Activated naive CD4-positive, alpha-beta T cell treated with anti-CD3 and anti-CD28 coated beads, Interleukin-2, amount 50 U/mL, for 16 hours (primary cell): ENCODE results near the gene ANXA2.
"Not testable (repeated sequence)": the region's sequence is repeated elsewhere in the genome, so short reads cannot be mapped to it uniquely, and the experiment has no call there.

Experiments
- DNase-seq: peaks from one replicate; pipeline ENCODE4 v3.0.0-alpha.2; 2020

ANXA2 gene

DNA sequence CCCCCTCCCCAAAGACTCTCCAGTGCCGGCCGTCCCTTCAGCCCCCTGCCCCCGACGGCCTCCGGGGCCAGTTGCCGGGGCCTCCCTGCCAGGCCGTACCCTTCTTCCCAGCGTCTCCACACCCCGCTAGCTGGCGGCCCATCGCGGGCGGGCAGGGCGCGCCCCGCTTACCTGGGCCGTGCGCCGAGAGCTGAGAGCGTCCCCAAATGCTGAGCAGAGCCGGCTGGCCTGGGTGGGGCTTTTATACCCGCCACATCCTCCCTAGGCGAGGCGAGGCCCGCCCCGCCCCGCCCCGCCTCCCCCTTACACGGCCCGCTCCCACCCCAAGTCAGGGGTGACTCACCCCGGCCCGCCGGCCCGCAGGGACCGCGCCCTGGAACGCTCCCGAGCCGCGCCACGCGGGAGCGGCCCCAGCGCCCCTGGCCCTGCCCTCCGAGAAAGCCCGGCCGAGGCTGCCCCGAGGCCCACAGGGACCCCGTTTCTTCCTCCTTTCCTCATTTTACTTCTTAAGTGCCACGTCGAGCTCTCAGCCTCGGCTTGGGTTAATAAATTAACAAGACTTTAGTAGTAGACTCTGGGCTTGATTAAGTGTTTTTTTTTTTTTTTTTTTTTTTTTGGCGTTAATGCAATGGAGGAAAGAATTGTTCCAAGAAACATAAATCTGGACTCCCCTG lies at the start of gene ANXA2:
Gene ANXA2 (minus strand): TSS at position 215 of the 674 bp plus-strand sequence. CDS start 11,911 bp downstream, outside the sequence.
- peak; percentile 74 for DNase-seq

DNA sequence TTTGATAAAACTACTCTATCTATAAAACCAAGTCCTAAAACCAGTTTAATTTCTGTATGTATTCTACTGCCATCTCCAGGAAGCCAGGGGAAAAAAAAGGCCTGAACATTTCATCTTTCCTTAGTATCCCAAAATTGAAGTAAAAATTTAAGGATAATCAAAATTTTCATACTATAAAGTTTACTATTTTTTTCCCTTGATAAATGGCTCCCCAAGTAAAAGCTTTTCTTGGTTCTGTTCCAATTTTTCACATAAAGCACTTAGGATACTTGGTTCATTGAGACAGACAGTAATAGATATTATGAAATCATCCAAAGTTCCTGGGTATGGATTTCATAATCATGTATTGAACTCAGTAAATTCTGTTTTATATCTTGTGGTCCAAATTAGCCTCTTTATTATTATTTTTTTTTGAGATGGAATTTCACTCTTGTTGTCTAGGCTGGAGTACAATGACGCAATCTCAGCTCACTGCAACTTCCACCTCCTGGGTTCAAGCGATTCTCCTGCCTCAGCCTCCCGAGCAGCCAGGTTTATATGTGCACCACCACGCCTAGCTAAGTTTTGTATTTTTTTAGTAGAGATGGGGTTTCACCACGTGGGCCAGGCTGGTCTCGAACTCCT lies 46.6 kb upstream of the ANXA2 start:
- DNase-seq, result no peak

DNA sequence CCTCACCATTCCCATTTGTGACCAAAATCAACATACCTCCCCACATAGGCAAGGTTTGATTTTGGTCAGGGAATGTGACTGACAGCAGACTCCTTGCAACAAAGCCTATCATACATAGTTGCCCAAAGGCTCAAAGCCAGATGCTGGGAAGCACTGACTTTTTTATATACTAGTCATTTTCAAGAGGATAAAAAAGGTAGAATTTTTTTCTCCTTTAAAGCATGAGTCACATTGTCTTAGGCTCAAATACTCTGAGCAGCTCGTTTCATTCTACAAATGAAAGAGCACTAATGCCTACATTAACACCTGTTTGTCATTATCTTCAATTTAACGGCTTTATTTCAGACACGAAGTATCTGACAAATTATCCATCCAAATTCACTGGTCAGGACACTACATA lies 45.0 kb upstream of the ANXA2 start:
- no peak for DNase-seq

DNA sequence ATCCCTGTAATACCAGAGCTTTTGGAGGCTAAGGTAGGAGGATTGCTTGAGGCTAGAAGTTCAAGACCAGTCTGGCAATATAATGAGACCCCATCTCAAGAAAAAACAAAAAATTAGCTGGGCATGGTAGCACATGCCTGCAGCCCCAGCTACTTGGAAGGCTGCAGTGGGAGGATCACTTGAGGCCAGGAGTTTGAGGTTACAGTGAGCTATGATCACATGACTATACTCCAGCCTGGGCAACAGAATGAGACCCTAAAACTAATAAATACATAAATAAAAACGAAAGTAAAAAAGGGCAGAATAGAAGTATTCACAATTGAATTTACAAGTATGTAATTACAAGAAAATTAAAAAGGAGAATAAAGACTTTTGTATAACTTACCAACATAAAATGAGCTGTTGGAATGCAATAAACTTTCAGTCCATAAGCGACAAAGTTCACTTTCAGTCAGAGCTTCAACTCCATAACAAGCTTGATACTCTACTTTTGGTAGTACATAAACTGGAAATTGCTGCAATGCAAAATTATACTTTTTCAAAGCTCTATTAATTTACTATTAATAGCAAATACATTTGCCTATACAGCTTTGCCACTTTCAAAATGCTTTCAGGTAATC lies 44.4 kb upstream of the ANXA2 start:
- DNase-seq, result no peak

DNA sequence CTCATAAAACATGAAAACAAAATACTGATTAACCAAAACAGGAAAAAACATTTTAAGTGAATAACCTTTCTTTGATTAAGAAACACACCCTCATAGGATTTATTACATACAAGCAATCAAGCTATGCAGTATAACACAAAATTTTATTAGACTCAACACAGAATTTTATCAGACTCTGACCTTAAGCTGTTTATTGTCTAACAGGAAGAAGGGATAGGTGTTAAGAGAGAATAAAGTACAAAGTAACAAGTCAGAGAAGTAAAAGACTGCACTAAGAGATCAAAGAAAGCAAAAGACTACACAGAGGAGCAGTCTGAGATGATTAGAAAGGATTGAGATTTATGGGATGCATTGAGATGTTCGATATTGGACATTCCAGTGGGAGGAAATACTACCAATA lies 43.5 kb upstream of the ANXA2 start:
- DNase-seq, result no peak

DNA sequence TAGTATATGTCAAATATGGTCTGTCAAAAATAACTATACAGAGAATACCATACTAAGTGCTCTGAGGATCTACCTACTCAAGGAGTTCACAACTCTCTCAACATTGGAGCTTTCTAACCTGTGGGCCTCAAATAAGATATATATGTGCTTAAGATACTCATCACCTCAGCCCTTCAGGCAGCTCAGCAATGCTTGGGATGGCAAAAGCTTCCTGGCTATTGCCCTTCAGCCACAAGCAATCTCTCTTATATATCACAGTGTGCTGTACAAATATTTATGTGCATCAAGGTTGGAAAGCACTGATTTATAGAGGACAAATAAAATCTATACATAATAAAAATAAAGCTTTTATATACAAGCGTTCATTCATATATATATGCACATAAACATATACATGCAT lies 40.9 kb upstream of the ANXA2 start:
- no peak for DNase-seq

DNA sequence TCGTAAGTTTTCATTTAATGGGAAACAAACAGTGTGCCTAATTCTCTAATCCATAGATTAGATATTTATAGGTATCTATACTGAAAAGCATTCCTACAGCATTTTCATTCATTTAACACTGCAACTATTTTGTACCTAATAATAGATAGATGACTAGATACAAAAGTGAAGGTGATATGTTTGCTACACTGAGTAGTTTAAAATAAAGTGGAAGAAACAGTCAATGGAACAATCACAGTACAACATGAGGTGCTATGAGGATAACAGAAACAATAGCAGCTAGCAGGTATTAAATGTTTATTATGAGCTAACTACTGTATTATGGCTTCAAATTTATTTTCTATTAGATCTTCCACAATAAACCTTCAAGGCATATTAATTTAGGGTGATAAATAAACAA lies 31.1 kb upstream of the ANXA2 start:
- DNase-seq, result no peak

DNA sequence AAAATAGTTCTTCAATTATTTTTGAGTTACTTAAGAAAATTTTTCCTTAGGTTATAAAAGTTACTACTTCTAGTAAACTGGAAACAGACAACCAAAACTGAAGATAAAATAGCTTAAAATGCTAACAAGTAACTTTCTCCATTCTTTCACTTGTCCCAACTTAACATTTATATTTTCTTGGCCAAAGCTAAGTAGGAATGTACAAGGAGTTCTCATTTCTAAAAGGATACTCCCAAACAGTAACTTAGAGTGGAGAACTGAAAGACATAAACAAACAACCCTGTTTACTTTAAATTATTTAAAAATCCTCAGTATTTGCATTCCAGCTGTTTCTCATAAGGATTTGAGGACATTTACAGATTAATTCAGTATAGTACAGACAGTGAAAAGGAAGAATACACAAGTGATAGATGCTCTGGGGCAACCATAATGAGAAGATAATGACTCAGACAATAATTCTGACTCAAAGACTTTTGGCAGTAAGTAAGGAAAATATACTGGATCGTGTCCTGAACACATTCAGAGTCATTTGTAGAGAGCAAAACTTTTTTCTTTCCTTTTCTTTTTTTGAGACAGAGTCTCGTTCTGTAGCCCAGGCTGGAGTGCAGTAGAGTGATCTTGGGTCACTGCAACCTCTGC lies 29.2 kb upstream of the ANXA2 start:
- no peak for DNase-seq

DNA sequence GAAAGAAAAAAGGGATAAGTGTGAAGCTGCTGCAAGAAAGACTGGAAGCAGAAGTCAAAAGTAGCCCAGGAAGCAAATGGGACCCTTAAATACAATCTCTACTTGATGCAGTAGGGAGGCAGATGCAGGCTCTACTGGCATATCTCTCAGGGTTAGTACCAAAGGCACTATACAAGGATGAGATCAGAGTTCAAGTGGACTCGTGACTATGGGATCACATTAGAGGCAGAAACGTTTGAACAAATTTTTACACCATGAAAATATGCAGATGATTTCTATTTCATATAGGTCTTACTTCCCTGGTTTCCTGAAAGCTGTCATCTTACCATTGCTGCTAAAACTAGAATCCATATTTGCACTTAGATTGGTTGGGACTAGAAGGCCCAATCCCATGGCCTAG lies 27.7 kb upstream of the ANXA2 start:
- DNase-seq, result no peak

DNA sequence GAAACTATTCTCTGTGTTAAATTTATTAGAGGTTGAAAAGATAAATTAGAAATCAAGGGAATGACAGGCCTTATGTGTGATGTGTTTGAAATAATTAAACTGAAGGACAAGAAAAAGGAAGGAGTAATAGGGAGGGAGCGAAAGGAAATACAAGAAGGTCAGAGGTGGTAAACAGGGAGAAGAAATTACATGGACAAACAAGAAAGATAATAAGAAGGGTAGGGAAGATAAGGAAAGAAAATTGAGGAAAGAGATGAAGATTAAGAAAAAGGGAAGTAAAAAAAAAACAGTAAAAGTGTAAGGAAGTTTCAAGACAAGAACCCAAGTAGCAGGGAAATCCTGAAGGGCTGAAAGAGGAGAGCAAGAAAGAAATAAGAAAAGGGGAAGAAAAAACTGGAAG lies 26.2 kb upstream of the ANXA2 start:
- DNase-seq, result no peak

DNA sequence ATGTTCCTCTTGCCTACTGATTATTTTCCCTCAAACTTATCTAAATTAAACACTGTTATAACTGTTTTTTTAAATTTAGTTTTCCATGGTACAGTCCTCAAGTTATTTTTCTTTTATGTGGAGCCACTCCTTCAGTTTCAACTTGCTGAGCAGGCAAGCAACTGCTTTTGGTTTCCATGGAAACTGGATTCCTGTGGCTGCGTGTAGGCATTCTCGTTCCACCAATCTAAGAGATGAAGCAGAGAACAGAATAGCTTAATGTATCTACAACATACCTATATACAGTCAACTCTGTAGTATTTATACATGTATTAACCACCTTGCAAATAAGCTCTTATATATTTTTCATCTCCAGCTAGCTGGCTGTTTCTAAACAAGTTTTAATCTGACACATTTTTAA lies 25.8 kb upstream of the ANXA2 start:
- DNase-seq, result no peak

DNA sequence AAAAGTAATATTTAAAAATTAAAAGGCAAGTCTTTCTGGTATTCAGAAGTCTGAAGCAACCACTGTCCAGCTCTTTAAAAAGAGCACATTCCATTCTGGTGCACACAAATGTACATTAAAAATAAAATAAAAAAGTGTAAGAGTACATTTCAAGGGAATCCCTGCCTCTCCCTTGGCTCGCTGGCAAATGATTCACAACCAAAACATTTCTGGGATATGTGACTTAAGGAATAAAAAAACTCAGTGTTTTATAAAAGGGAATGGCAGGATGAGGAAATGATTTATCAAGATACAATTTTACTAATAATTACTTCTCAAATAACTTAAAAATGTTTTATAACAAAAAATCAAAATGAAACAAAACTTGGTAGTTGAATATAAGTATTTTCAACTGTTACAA lies 23.8 kb upstream of the ANXA2 start:
- no peak for DNase-seq

DNA sequence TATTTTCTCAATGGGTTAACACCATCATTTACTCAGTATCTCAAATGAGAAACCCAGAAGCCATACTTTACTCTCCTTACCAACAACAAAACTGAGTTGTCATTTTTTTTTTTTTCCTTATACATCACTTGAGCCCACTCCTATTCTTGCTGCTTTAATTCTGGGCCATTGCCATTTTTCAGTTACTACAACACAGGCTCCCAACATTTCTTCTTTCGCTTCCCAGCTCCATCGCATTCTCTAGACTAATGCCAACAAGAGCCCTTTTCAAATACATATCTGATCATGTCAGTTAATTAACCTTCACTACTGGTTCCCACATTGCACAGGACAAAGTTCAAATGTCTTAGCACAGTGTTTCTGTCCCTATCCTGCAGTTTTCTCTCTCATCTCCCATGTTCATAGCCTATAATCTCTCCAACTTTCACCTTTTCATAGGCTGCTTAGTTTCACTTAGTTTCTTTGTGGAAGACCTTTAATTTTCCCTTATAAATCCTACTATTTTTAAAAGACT lies 22.5 kb upstream of the ANXA2 start:
- DNase-seq, result no peak

DNA sequence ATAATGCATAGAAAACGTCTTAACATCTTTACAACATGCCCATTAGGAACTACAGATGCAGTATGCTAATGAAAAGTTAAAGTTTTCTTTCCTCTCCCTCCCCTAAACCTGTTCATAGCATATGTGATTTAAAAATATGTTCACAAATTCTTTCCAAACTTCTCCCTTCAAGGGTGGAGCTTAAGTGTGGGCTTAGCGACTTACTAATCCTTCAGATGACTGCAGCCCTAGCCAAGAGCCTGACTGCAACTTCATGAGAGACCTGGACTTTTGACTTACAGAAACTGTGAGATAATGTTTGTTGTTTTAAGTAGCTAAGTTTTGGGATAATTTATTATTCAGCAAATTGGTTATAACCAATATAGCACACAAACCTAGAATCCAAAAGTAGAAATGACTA lies 22.0 kb upstream of the ANXA2 start:
- DNase-seq, result no peak

DNA sequence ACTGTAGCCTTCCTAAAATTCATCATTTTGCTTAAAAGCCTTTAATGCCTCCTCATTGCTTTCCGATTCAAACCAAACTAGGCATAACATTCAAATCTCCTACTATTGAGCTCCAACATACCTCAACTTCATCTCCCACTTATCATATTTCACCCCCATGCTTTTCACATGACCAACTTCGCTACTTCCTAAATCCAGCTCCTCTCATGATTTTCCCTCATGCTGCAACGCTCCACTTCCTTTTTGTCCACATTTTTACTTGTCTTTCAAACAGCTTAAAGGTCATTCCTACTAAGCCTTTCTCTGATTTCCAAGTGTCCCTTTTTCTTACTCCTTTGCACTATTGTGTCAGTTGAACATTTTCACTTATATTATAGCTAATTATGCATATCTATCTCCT lies 20.3 kb upstream of the ANXA2 start:
- no peak for DNase-seq

DNA sequence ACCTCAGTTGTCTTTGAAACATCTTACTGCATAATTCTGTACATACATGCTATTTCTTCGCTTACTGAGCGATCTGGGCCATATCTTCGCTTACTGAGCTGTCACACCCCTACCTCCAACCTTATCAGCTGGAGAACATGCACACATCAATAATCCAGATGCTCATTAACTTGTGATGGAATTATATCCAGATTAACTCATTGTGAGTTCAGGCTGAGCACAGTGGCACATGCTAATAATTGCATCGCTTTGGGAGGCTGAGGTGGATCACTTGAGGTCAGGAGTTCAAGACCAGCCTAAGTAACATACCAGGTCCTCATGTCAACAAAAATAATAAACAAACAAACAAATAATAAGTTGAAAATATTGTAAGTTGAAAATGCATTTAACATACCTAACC lies 19.3 kb upstream of the ANXA2 start:
- no peak for DNase-seq

DNA sequence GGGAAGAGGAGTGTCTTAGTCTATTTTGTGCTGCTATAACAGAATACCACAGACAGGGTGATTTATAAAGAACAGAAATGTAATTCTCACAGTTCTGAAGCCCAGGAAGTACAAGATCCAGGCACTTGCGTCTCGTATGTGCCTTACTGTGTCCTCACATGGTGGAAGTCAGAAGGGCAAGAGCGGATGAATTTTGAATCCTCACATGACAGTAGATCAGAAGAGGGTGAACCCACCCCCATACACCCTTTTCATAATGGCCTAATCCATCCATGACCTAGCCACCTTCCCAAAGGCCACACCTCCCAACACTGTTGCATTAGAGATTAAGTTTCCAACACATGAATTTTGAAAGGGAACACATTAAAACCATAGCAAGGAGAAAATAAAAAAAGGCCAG lies 18.7 kb upstream of the ANXA2 start:
- DNase-seq, result no peak

DNA sequence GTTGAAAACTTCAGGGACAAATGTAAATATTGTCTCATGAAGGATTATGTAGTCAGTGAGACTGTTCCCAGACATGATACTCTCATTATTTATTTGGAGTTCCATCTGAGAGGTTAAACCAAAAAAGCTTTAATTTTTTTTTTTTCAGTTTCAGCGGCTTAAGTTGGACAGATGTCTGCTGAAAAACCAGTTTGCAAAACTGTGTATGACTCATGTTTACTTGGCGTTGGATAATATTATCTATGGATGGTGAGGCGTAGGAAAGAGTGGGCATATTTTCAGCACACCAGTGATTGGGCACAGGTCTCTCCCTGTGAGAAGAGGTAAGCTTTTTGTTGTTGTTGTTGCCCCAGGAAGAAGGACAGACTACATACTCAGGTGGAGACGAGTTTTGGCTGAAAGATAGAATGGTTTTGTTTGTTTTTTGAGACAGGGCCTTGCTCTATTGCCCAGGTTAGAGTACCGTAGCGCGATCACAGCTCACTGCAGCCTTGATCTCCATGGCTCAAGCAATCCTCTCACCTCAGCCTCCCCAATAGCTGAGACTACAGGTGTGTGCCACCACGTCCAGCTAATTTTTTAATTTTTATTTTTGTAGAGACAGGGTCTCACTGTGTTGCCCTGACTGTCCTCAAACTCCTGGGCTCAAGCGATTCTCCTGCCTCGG lies 16.4 kb upstream of the ANXA2 start:
- DNase-seq, result no peak

DNA sequence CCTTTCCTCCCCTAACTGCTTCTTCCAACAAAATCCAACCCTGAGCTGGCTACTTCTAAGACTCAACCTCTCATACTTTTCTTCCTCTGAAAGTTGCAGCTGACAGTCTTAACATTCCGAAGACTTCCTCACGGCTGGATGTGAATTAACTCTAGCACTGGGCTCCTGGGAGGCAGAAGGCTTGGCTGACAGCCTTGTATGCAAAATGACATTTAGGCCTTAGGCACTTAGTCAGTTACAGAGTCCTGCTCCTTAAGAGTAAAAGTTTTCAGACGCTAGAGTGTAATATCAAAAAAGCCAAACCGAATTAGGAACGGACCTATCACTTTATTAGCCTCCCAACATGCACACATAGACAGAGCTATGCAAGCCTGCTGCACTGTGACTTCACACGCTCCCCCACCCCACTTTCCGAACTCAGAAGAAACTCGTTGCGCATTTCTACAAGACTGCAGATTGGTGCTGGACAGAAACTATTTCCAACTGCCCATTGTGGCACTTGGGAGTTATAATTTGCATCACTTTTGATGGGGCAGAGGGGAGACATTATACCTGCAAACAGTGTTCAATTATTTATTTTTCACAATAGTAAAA lies 15.5 kb upstream of the ANXA2 start:
- DNase-seq, result no peak

DNA sequence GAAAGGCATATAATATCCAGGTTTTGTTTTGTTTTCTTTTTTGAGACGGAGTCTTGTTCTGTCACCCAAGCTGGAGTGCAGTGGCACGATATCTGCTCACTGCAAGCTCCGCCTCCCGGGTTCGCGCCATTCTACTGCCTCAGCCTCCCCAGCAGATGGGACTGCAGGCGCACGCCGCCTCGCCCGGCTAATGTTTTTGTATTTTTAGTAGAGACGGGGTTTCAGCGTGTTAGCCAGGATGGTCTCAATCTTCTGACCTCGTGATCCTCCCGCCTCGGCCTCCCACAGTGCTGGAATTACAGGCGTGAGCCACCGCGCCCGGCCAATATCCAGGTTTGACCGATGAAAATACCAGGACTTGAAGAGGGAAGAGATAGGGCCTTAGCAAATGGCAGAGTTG lies 15.0 kb upstream of the ANXA2 start:
- DNase-seq, result not testable (repeated sequence)

DNA sequence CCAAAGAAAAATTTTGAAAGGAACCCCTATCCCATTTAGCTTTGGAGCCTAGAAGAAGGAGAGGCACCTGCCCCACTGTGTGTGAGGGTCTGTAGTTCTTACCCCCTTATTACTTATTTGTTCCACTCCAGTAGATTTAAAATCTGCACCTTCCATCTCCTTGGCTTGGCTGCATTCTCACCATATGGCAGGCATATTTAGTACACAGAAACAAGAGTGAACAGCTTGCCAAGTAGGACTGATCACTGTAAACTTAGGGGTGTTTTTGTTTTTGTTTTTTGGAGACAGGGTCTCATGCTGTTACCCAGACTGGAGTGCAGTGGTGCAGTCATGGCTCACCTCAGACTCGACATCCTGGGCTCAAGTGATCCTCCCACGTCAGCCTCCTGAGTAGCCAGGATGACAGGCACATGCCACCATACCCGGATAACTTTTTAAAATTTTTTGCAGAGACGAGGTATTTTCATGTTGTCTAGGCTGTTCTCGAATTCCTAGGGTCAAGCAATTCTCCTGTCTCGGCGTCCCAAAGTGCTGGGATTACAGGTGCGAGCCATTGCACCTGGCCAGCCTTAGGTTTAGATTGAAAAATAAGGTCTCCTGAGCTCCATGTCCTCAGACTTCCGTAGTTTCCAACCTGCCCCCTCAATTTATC lies 14.1 kb upstream of the ANXA2 start:
- DNase-seq, result no peak

DNA sequence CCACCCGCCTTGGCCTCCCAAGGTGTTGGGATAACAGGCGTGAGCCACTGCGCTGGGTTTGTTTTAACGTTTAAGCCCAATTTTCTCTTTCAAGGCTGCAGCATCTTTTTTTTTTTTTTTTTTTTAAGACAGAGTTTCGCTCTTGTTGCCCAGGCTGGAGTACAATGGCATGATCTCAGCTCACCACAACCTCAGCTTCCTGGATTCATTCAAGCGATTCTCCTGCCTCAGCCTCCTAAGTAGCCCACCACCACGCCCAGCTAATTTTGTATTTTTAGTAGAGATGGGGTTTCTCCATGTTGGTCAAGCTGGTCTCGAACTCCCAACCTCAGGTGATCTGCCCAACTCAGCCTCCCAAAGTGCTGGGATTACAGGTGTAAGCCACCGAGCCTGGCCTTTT lies 12.6 kb upstream of the ANXA2 start:
- DNase-seq, result not testable (repeated sequence)
